Mesenchymal stem cell (in vitro differentiated cells and primary cell): Measurements from ENCODE around the gene BBS2.
A peak's percentile ranks its signal among the peaks of the same experiment; 100 is the strongest.

Source experiments
- DNase-seq: peaks from one replicate; pipeline ENCODE4 v3.0.0-alpha.2; 2013
- H2AFZ ChIP-seq: one replicate; pipeline ENCODE4 v1.6.1; 2013; ENCODE audit warnings: low read depth, mild to moderate bottlenecking, control low read depth, inconsistent platforms, low read length, moderate library complexity
- H2AK5ac ChIP-seq: 2 replicates; pipeline ENCODE4 v1.6.1; 2013; ENCODE audit warnings: low read length, moderate library complexity, mild to moderate bottlenecking, inconsistent platforms; ENCODE audit not compliant: severe bottlenecking
- H2BK120ac ChIP-seq: one replicate; pipeline ENCODE4 v1.6.1; 2013; ENCODE audit warnings: low read depth, mild to moderate bottlenecking, inconsistent platforms, low read length, moderate library complexity
- H2BK12ac ChIP-seq, 2 experiments: one replicate each; pipeline ENCODE4 v1.6.1; 2013; ENCODE audit warnings: inconsistent platforms in 2 of 2, low read length in 2 of 2, mild to moderate bottlenecking in 2 of 2, moderate library complexity in 2 of 2, control low read depth in 1 of 2
- H2BK15ac ChIP-seq: one replicate; pipeline ENCODE4 v1.6.1; 2013; ENCODE audit warnings: mild to moderate bottlenecking, low read depth, inconsistent platforms; ENCODE audit not compliant: poor library complexity, severe bottlenecking
- H2BK5ac ChIP-seq: 2 replicates; pipeline ENCODE4 v1.6.1; 2013; ENCODE audit warnings: low read depth, mild to moderate bottlenecking, low read length, control low read depth, inconsistent platforms; ENCODE audit not compliant: poor library complexity, severe bottlenecking
- H3K14ac ChIP-seq, 2 experiments: one replicate each; pipeline ENCODE4 v1.6.1; 2013; ENCODE audit warnings: inconsistent platforms in 2 of 2, low read length in 2 of 2, control low read depth in 1 of 2, mild to moderate bottlenecking in 1 of 2, moderate library complexity in 1 of 2
- H3K18ac ChIP-seq, 2 experiments: one replicate each; pipeline ENCODE4 v1.6.1; 2013; ENCODE audit warnings: inconsistent platforms in 2 of 2, low read length in 2 of 2, control low read depth in 1 of 2, low read depth in 1 of 2, mild to moderate bottlenecking in 1 of 2
- H3K23ac ChIP-seq, 2 experiments: one replicate each; pipeline ENCODE4 v1.6.1; 2013; ENCODE audit warnings: inconsistent platforms in 2 of 2, low read length in 2 of 2, mild to moderate bottlenecking in 2 of 2, moderate library complexity in 2 of 2, control low read depth in 1 of 2
- H3K27ac ChIP-seq: 2 replicates; pipeline ENCODE4 v1.5.1; 2013; ENCODE audit warnings: mild to moderate bottlenecking, moderate library complexity, low read length, control low read depth, inconsistent platforms; ENCODE audit not compliant: poor library complexity, severe bottlenecking
- H3K27me3 ChIP-seq, 2 experiments: 2 replicates each; pipeline versions ENCODE4 v1.6.1 to v1.7.0; 2013; ENCODE audit warnings: low read length in 2 of 2, mild to moderate bottlenecking in 2 of 2, moderate library complexity in 2 of 2, control low read depth in 1 of 2, inconsistent platforms in 1 of 2; ENCODE audit not compliant: control insufficient read depth in 1 of 2, insufficient read depth in 1 of 2
- H3K36me3 ChIP-seq, 2 experiments: 2 replicates each; pipeline versions ENCODE4 v1.6.1 to v1.7.0; 2013; ENCODE audit warnings: low read length in 2 of 2, control low read depth in 1 of 2, inconsistent platforms in 1 of 2, low read depth in 1 of 2, mild to moderate bottlenecking in 1 of 2; ENCODE audit not compliant: insufficient read depth in 2 of 2, control insufficient read depth in 1 of 2
- H3K4ac ChIP-seq, 2 experiments: one replicate each; pipeline ENCODE4 v1.6.1; 2013; ENCODE audit warnings: inconsistent platforms in 2 of 2, low read length in 2 of 2, mild to moderate bottlenecking in 2 of 2, moderate library complexity in 2 of 2, control low read depth in 1 of 2, low read depth in 1 of 2
- H3K4me1 ChIP-seq: 2 replicates; pipeline ENCODE4 v1.6.1; 2013; ENCODE audit warnings: low read depth, low read length, control low read depth; ENCODE audit not compliant: control insufficient read depth, insufficient read depth
- H3K4me2 ChIP-seq: 2 replicates; pipeline ENCODE4 v1.6.1; 2013; ENCODE audit warnings: low read length, mild to moderate bottlenecking, inconsistent platforms; ENCODE audit not compliant: poor library complexity, severe bottlenecking
- H3K4me3 ChIP-seq, 2 experiments: 2 replicates each; pipeline versions ENCODE4 v1.5.1 to v1.7.0; 2013; ENCODE audit warnings: low read length in 2 of 2, mild to moderate bottlenecking in 2 of 2, control low read depth in 1 of 2, low read depth in 1 of 2; ENCODE audit not compliant: insufficient read depth in 1 of 2
- H3K79me1 ChIP-seq: replicated peaks from 2 replicates; pipeline ENCODE4 v1.6.1; 2013; ENCODE audit warnings: mild to moderate bottlenecking, control low read depth, low read length, inconsistent platforms; ENCODE audit not compliant: poor library complexity, severe bottlenecking
- H3K9ac ChIP-seq: 2 replicates; pipeline ENCODE4 v1.7.0; 2013; ENCODE audit warnings: mild to moderate bottlenecking, low read length, moderate library complexity
- H3K9me3 ChIP-seq: 2 replicates; pipeline ENCODE4 v1.7.0; 2013; ENCODE audit warnings: mild to moderate bottlenecking, low read length; ENCODE audit not compliant: control insufficient read depth
- H4K8ac ChIP-seq: one replicate; pipeline ENCODE4 v1.6.1; 2013; ENCODE audit warnings: inconsistent platforms, mild to moderate bottlenecking, low read length, moderate library complexity
- H4K91ac ChIP-seq: one replicate; pipeline ENCODE4 v1.6.1; 2013; ENCODE audit warnings: mild to moderate bottlenecking, low read length, inconsistent platforms
- WGBS: methylation state at CpG from one replicate; pipeline ENCODE4 v1.1.7; 2013; ENCODE audit warnings: mixed read lengths; 5-methylcytosine and 5-hydroxymethylcytosine counted together

Gene BBS2

DNA sequence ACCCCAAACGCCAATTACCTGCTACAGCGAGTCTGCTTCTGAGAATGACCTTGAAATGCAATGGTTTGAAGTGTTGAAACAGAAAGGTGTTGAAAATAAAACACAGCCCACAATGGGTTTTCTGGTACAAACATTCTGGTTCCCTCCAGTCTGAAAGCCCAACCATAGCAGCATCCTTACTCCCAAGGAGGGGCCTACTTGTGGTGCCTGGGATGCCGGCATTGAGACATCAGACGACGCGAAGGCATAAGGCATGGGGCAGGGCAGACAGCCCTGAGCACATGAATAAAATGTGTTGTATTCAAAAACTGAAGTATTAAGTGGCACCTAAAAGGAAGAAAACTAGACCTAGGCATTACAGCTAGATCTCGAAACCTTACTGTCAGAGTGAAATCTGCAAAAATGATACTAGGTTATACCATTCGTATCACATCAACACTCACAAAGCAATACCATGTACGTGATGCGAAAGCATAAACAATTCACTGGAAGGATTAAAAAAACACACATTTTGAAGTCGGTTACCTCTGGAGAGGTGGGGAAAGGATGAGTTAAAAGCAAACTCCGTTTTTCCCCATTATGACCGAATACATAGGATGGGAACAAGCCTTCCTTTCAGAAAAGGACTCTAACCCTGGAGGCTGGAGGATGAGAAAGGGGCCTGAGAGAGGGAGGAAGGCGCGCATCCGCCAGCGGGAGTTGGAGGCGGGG lies 69.4 kb downstream of the BBS2 start:
- no peak overlapping the region for H3K14ac ChIP-seq
- peak overlapping the region in 1 of 2 experiments; percentile 83 for H3K23ac ChIP-seq
- H3K9ac ChIP-seq, result peak overlapping the region; percentile 95
- no peak overlapping the region for H2BK15ac ChIP-seq
- H3K4ac ChIP-seq, result peak overlapping the region in 1 of 2 experiments; percentile 94
- H2BK12ac ChIP-seq, result no peak overlapping the region
- H3K27me3 ChIP-seq, result no peaks in the 10 kb centered on the region
- H2AFZ ChIP-seq, result peak overlapping the region; percentile 92
- peaks cover 16% of the 10 kb centered on the region for H3K79me1 ChIP-seq
- no peak overlapping the region for H3K27ac ChIP-seq
- peak overlapping the region in 1 of 2 experiments; percentile 97 for H3K18ac ChIP-seq
- H3K4me3 ChIP-seq, result peak overlapping the region; percentile 91 to 93
- peak overlapping the region; percentile 75 for H3K4me2 ChIP-seq
- H4K8ac ChIP-seq, result no peak overlapping the region
- no peak overlapping the region for H2BK120ac ChIP-seq
- 4% methylated on average over 10 of the region's 18 CpGs for WGBS
- peak overlapping the region; percentile 75 for H2BK5ac ChIP-seq
- H3K36me3 ChIP-seq, result peaks cover 0 to 45% of the 10 kb centered on the region in 2 experiments
- H4K91ac ChIP-seq, result no peak overlapping the region
- DNase-seq, result peak; percentile 40
- H3K9me3 ChIP-seq, result no peaks in the 10 kb centered on the region
- H2AK5ac ChIP-seq, result no peak overlapping the region
- H3K4me1 ChIP-seq, result peaks cover 11% of the 10 kb centered on the region

DNA sequence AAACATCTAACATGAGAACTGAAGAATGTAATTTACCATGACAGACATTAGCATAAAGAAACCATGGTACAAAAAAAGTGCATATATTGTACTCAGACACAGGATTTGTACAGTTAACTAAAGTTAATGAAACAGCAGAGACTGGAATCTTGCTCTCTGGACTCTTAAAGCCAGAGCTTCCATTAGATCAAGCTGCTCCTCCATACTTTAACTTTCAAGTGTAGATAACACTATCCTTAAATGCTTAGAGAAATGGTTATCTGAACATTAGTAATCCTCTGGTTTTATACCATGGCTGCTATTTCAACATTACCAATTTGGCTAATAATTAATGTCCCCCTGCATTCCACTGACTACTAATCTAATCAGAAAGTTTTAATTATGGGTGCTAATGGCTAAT lies 71.8 kb downstream of the BBS2 start:
- no peak overlapping the region for H2BK5ac ChIP-seq

DNA sequence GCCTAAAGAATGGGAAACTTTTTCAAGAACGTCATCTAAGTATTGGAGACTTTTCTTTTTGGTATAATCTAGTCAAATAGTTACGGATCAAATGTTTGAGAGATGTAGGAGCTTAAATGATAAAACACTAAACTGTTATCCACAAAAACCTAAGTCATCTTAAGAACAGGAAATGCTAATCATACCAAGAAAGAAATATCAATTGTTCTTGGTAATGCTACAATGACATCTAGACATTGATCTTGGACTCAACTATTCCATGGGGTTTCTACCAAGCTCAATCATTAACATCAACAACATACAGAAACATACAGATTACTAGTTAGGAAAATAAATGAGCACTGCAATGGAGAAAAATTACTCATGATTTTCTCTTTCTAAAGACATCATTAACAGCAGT lies 72.5 kb downstream of the BBS2 start:
- Histone ChIP-seq H4K91ac (no peak overlapping the region), H3K36me3 (peaks cover 9 to 50% of the 10 kb centered on the region in 2 experiments), H3K4ac (no peak overlapping the region), H3K23ac (no peak overlapping the region), H3K18ac (no peak overlapping the region), H2AFZ (no peak overlapping the region), H3K79me1 (peaks cover 14% of the 10 kb centered on the region), H2BK5ac (no peak overlapping the region), H2BK12ac (no peak overlapping the region), H3K14ac (no peak overlapping the region), H4K8ac (no peak overlapping the region), H3K27ac (no peak overlapping the region), H3K4me2 (no peak overlapping the region), H2BK15ac (no peak overlapping the region), H3K4me3 (no peak overlapping the region), H3K27me3 (no peaks in the 10 kb centered on the region), H3K9ac (no peak overlapping the region), H3K4me1 (peaks cover 8% of the 10 kb centered on the region), H3K9me3 (no peaks in the 10 kb centered on the region), H2AK5ac (no peak overlapping the region), H2BK120ac (no peak overlapping the region)
- WGBS, result 83% methylated on average over 1 of the region's 2 CpGs
- no peak for DNase-seq

More for the DNA sequence above, 71.8 kb downstream of the BBS2 start:
- no peak overlapping the region for H4K8ac ChIP-seq
- H3K4me1 ChIP-seq, result peaks cover 11% of the 10 kb centered on the region
- no peak overlapping the region for H4K91ac ChIP-seq
- H2BK15ac ChIP-seq, result no peak overlapping the region
- H3K9ac ChIP-seq, result peak overlapping the region; percentile 7
- no peak overlapping the region for H2AFZ ChIP-seq
- no peak overlapping the region for H3K4me3 ChIP-seq
- peaks cover 9 to 43% of the 10 kb centered on the region in 2 experiments for H3K36me3 ChIP-seq
- H3K4me2 ChIP-seq, result no peak overlapping the region
- no peak overlapping the region for H3K27ac ChIP-seq
- H3K14ac ChIP-seq, result no peak overlapping the region
- H3K9me3 ChIP-seq, result no peaks in the 10 kb centered on the region
- H2AK5ac ChIP-seq, result no peak overlapping the region
- no peak overlapping the region for H2BK120ac ChIP-seq
- H2BK12ac ChIP-seq, result no peak overlapping the region
- DNase-seq, result no peak
- H3K23ac ChIP-seq, result no peak overlapping the region
- H3K4ac ChIP-seq, result no peak overlapping the region
- H3K27me3 ChIP-seq, result no peaks in the 10 kb centered on the region
- H3K18ac ChIP-seq, result no peak overlapping the region
- peaks cover 16% of the 10 kb centered on the region for H3K79me1 ChIP-seq

DNA sequence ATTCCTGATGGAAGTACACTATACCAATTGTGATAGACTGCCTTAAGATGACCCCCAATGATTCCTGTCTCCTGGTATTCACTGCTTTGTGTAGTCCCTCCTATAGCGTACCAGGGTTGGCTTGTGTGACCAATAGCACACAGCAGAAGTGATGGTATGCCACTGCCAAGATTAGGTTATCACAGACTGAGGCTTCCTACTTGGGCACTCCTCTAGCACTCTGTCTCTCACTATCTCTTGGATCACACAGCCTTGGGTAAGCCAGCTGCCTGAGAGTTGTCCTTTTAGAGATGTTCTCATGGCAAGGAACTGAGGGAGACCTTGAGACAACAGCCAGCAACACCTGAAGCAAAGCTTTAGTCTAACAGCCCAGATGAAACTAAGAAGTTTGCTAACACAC lies 81.8 kb downstream of the BBS2 start:
- no peak overlapping the region for H3K27ac ChIP-seq
- WGBS, result 92% methylated on average over 1 of the region's 1 CpG
- peaks cover 21% of the 10 kb centered on the region for H3K79me1 ChIP-seq
- H3K18ac ChIP-seq, result no peak overlapping the region
- H3K9me3 ChIP-seq, result no peaks in the 10 kb centered on the region
- peaks cover 1% of the 10 kb centered on the region for H3K4me1 ChIP-seq
- H3K9ac ChIP-seq, result no peak overlapping the region
- H3K4me2 ChIP-seq, result no peak overlapping the region
- peaks cover 20 to 81% of the 10 kb centered on the region in 2 experiments for H3K36me3 ChIP-seq
- no peak overlapping the region for H4K8ac ChIP-seq
- DNase-seq, result no peak
- no peak overlapping the region for H4K91ac ChIP-seq
- no peak overlapping the region for H2BK15ac ChIP-seq
- H2BK5ac ChIP-seq, result no peak overlapping the region
- H2BK12ac ChIP-seq, result no peak overlapping the region
- no peak overlapping the region for H3K23ac ChIP-seq
- no peaks in the 10 kb centered on the region for H3K27me3 ChIP-seq
- H2AFZ ChIP-seq, result no peak overlapping the region
- H3K4ac ChIP-seq, result no peak overlapping the region
- no peak overlapping the region for H3K14ac ChIP-seq
- no peak overlapping the region for H2BK120ac ChIP-seq
- H2AK5ac ChIP-seq, result no peak overlapping the region
- no peak overlapping the region for H3K4me3 ChIP-seq
